GDM1 (cell line): ENCODE measurements around the gene MATR3.
"Not testable (repeated sequence)": the region's sequence is repeated elsewhere in the genome, so short reads cannot be mapped to it uniquely, and the experiment has no call there.

Source experiments
- DNase-seq: peaks from one replicate; lab custom pipeline; 2025; lab: John Stamatoyannopoulos, UW

Gene MATR3, protein sequence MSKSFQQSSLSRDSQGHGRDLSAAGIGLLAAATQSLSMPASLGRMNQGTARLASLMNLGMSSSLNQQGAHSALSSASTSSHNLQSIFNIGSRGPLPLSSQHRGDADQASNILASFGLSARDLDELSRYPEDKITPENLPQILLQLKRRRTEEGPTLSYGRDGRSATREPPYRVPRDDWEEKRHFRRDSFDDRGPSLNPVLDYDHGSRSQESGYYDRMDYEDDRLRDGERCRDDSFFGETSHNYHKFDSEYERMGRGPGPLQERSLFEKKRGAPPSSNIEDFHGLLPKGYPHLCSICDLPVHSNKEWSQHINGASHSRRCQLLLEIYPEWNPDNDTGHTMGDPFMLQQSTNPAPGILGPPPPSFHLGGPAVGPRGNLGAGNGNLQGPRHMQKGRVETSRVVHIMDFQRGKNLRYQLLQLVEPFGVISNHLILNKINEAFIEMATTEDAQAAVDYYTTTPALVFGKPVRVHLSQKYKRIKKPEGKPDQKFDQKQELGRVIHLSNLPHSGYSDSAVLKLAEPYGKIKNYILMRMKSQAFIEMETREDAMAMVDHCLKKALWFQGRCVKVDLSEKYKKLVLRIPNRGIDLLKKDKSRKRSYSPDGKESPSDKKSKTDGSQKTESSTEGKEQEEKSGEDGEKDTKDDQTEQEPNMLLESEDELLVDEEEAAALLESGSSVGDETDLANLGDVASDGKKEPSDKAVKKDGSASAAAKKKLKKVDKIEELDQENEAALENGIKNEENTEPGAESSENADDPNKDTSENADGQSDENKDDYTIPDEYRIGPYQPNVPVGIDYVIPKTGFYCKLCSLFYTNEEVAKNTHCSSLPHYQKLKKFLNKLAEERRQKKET

DNA sequence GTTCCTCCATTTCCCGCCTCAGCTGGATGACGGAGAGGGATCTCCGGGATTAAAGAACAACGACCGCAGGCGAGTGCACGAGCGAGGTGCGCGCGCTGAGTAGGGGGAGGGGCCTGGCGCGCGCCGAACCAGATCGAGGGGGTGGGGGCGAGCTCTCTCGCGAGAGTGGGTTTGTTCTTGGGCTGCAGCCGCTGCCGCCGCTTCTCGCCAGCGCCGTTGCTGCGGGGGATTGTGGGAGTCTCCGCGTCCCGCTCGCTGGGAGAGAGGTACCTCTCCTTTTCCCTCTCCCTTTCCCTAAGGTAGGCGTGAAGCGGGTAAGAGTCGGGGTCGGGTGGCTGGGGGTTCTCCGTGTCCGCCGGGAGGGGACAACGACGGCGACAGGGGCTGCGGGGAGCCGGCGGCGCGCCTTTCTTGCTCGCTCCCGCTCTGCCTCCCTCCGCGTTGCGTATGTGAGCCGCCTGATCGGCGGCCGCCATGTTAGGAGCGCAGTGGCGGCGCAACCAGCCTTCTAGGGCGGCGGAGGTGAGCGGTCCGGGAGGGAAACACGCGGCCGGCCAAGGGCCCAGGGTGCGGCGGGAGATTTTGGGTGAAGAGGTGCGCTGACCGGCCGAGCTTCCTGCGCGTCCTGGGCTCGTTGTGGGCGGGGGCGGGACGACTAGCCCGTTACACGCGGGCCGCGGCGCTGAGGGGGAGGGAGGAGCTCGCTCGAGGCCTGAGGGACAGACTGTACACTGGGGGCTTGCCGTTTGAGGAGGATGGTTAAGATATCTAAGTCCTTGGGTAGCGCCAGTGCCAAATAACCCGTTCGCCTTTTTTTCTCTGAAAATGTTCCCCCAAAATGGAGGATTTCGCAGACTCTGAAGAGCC, at the start of gene MATR3:
Gene MATR3 (plus strand): TSS at position 234 of the 867 bp plus-strand sequence. CDS start 13,676 bp downstream, outside the sequence.
- peak; percentile 95 for DNase-seq

DNA sequence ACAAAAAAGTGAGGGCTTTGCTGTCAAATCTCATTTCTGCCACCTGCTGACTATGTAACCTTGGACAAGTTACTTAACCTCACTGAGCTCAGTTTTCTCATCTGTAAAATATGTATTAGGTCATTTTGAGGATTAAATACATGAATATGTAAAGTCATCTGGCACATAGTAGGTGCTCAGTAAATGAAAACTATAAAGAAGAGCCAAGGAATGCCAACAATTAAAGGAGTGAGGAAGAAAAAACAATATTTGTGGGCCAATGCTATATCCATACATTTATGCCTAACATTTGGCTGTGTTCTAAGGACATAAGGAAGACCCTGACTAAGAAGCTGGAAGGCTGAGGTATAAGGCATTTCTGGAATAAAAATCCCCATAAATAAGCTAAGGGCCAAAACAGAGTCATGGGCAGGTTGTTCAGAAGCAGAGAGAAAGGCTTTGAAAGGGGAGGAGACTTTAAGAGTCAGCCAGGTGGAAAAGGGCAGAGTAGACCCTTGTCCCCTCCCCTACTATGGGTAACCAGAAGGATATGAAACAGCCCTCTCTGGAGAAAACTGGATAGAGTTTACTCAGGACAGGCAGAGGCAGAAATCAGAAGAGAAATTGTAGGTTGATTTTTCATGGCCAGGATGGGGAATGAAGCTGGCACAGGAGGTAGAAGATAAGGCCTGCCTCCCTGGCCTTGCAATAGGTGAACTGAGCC, 47.8 kb upstream of the MATR3 start:
- DNase-seq = no peak

DNA sequence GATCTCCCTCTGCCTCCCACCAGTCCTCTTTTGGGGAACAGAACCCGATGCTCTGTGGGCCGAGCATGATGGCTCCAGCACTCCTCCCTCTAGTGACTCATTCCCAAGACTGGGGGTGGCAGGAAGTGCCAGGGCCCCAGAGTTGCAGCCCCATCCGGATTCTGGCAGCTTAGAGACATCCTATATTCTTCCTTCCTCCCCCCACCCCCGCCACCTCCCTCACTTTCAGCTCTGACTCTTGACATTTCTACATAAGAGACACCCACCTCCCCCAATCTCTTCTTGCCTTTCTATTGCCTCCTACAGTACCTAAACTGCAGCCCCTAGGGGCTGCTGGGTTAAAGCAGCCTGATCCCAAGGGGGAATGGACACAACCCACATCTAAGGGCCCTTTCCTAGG, 47.1 kb upstream of the MATR3 start:
- DNase-seq = peak; percentile 90

DNA sequence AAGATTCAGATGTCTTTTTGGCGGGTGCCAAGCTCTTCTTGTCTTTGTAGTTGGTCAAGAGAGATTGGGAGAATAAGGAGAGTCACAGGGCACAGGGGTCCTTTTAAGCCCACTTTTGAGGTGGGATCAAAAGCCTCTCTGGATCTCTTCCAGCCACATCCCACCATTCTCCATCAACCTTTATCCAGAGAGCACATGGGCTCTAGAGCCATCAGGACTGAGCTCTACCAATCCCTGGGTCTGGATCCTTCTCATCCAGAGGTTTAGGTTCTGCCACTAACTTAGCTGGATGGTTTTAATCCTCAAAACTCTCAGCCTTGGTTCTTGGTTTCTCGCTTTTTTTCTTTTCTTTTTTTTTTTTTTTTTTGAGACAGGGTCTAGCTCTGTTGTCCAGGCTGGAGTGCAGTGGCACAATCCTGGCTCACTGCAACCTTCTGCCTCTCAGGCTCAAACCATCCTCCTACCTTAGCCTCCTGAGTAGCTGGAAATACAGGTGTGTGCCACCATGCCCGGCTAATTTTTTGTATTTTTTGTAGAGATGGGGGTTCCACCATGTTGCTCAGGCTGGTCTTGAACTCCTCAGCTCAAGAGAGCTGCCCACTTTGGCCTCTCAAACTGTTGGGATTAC, 44.6 kb upstream of the MATR3 start:
- no peak for DNase-seq

DNA sequence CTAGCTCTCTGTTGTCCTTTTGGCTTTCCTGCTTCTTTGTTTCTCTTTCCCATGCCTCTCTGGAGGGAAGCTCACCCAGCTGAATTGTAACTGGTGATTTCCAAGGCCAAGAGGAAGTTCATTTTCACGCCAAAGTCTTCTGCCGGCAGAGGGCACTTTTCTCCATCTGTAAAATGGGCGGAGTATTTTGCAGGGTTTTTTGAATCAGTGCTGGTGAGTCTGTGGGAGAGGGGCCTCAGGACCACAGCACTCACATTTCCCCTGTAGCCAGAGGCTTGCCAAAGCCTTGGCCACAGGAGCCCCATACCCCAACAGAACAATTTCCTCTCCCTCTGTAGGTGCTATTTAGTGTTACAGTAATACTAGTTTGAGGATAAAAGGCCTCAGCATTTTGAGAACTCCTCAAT, 42.3 kb upstream of the MATR3 start:
- DNase-seq = no peak

DNA sequence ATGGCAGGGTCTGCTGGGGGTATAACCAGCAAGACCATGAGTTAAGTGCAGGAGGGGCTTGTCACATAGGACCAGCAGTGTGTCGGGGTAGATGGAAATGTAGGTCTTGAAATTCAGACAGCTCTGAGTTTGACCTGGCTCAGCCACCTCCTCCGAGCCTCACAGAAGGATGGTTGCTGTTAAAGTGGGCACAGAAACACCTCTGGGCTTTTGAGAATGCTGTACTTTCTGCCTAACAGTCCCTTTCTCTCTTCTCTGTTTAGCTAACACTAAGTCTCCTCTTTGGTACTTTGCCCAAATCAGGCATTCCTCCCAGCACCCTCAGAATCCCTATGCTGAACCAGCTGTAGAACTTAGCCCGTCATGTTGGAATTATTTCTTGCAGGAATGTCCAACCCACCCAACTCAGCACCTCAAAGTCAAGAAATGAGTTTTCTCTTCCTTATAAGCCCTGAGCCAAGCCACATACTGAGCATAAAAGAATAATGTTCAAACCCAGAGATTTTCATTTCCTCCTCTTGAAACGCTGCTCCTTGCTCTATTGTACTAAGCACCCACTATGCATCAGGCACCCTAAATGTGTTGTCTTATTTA, 41.7 kb upstream of the MATR3 start:
- DNase-seq = no peak

DNA sequence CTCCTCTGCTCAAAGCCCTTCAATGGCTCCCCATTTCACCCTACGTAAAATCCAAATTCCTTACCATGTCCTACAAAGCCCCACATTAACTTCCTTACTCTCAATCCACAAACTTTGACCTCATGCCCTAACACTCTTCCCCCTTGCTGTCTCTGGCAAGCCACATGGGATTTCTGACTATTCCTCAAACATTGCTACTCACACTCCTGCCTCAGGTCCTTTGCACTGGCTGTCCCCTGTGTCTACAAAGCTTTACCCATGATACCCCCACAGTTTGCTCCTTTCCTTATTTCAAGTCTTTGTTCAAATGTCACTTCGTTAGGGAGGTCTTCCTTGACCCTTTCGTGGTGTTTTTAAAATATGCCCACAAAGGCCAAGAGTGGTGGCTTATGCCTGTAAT, 40.4 kb upstream of the MATR3 start:
- DNase-seq = no peak

DNA sequence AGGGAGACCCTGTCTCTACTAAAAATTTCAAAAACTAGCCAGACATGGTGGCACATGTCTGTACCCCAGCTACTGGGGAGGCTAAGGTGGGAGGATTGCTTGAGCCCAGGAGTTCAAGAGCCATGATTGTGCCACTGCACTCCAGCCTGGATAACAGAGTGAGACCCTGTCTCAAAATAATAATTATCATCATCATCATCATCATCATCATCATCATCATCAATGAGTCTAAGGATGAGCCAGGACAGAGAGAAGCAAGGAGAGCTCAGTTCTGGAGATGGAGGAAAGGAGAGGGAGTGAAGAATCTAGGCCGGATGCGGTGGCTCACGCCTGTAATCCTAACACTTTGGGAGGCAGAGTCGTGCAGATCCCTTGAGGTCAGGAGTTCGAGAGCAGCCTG, 36.7 kb upstream of the MATR3 start:
- no peak for DNase-seq

DNA sequence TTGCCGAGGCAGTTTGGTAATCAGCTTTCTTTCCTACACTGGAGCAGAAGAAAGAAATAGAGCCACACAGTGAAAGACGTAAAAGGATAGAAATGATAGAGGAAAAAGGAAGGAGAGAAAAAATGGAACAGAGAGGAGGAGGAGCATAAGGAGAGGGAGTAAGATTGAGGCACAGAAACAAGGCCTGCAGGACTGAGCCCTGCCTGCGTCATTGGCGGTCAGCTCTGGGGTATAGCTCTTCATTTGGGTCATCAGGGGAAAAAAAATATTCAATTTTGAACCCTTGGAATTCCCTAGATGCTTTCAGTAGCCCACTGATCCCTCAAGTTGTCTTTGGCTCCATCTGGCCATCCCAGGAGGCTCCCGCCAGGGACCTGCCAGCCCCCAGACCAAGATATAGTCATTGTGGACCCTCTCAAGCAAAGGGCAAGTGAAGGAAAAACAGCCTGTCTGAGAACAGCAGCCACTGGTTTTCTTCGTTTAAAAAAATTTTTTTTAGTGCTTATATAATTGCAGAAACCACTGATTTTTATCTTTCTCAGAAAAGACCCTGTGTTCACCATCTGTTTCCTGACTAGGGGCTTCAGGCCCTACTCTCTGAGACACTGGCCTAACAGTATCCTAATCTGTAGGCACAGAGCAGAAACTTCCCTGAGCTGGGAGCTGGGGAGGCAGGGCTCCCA, 31.3 kb upstream of the MATR3 start:
- no peak for DNase-seq

DNA sequence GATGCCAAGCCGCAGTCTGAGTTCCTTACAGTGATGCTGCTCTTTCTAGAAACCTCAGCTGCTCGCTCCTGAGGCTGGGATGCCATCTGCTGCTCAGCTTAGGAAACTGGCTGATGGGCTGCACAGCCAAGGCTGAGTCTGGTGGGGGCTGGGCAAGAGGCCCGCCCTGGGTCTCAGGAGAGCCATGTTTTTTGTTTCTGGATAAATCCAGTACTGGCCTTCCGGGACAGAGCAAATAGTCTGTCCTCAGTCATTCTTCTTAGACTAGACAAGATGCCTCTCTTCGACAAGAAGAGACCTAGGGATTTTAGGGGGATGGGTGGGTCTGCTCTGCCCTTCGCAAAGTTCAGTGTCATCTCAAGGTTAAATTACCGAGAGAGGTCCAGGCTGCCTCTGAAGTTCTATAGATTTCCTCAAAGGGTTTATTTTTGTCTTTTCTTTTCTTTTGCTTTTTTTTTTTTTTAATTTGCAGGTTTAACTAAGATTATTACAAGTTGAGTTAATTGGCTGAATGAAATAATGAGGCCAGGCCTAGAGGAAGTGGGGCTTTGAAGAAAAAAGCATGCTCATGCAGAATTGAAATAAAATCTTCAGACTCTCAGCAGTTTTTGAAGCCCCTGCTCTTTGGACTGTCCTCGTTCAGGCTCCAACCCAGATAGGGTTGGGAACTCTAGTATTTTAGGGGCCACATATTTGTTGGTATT, 30.6 kb upstream of the MATR3 start:
- peak; percentile 97 for DNase-seq

DNA sequence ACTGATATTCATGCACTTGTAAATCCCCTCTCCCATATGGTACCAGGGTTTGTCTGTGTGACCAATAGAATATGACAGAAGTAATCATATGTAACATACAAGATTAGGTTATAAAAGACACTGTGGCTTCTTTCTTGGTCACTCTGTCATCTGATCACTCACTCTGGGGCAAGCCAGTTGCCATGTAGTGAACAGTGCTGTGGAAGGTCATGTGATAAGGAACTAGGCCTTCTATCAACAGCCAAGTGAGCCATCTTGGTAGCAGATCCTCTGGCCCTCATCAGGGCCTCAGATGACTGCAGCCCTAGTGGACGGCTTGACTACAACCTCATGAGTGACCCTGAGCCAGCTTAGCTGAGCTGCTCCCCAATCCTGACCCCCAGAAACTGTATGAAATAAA, 30.0 kb upstream of the MATR3 start:
- no peak for DNase-seq

DNA sequence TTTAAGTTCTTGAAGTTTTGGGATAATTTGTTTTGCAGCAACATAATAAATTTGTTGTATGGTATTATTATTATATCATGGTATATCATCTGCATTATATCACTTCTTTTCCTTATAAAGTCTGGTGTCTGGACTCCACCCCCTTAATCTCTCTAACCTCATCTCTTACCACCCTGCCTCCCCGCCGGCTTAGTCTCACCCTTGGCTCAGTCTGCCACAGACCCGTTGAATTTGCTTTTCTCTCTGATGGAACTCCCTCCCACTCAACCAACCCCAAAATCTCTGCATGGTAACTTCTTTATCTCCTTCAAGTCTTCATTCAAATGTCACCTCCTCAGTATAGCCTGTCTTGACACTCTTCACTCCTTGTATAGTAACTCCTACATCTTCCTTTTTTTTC, 29.6 kb upstream of the MATR3 start:
- no peak for DNase-seq

DNA sequence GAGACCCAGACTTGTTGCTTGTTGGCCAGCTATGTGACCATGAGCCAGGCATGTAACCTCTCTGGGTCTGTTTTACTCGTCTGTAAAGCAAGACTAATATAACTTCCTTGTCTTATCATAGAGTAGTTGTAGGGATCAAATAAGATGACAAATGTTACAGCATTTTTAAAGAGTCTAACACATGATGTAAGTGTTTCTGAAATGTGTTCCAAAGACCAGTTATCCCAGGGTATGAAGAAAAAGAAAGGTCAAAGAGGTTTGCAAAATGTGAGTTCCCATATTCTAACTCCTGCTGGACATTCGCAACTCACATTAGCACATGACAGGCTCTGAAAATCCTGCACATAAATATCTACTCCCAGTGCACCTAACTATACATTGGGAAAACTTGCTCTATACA, 28.5 kb upstream of the MATR3 start:
- no peak for DNase-seq

DNA sequence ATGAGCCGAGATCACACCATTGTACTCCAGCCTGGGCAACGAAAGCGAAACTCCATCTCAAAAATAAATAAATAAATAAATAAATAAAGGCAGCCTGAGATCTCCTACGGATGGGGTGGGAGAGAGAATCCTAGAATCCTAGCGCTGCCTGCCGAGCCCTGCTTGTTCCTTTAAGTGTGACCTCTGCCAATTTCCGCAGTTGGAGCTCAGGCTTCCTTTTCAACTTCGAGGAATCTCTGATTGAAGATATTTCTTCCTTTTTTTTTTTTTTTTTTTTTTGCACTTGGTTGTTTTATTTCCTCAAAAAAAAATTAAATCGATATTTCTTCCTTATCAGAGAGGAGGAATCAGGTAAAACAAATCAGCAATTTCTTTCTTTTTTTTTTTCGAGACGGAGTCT, 27.3 kb upstream of the MATR3 start:
- no peak for DNase-seq

DNA sequence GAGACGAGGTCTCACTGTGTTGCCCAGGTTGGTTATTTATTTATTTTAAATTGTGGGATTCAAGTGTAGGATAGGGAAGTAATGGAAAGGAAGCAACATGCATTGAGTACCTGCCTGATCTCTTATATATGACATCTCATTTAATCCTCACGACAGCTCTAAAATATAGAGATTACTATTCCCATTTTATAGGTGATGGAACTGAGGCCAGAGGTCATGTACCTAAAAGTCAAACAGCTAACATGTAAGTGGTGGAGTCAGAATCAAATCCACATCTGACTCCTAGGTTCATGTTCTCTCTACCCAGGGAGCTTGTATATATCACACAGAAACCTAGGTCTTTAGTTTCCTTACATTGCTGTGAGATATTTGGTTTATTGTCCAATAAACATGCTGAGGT, 26.1 kb upstream of the MATR3 start:
- DNase-seq = no peak

DNA sequence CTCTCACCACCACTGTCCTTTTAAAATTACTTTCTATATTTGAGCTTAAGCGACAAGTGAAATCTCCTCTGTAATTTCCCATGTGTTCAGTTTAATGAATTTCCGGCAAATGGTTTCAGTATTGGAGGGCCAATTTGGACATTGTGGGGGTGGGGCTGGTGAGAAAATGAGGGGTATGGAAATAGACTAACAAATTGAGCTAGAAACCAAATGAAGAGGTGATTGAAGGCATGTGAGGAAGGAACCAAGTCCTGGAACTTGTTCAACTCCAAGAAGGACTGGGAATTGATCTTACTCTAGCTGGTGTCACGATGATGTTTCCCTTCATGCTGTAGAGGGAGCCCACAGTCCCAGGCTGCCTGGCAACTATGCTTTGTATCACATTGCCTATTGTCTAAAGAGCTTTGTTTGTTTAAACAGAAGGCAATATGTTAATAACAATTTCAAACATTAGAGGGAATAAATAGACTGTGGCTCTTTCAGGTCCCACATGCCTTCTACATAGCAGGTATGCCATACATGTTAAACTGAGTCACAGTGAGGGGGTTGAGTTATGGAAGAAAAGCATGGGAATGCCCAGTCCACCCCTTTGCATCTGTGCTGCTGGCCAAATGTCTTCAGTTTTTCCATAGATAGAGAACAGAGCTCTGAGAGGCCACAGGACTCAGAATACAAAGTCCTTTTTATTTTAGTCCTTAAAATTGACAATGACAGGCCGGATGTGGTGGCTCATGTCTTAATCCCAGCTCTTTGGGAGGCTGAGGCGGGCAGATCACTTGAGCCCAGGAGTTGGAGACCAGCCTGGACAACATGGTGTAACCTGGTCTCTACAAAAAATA, 25.0 kb upstream of the MATR3 start:
- no peak for DNase-seq

DNA sequence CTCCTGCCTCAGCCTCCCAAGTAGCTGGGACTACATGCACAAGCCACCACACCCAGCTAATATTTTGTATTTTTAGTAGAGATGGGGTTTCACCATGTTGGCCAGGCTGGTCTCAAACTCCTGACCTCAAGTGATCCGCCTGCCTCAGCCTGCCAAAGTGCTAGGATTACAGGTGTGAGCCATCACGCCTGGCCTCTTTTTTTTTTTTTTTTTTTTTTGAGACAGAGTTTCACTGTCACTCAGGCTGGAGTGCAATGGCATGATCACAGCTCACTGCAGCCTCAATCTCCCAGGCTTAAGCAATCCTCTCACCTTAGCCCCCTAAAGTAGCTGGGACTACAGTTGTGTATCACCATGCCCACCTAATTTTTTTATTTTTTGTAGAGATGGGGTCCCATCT, 22.8 kb upstream of the MATR3 start:
- not testable (repeated sequence) for DNase-seq

DNA sequence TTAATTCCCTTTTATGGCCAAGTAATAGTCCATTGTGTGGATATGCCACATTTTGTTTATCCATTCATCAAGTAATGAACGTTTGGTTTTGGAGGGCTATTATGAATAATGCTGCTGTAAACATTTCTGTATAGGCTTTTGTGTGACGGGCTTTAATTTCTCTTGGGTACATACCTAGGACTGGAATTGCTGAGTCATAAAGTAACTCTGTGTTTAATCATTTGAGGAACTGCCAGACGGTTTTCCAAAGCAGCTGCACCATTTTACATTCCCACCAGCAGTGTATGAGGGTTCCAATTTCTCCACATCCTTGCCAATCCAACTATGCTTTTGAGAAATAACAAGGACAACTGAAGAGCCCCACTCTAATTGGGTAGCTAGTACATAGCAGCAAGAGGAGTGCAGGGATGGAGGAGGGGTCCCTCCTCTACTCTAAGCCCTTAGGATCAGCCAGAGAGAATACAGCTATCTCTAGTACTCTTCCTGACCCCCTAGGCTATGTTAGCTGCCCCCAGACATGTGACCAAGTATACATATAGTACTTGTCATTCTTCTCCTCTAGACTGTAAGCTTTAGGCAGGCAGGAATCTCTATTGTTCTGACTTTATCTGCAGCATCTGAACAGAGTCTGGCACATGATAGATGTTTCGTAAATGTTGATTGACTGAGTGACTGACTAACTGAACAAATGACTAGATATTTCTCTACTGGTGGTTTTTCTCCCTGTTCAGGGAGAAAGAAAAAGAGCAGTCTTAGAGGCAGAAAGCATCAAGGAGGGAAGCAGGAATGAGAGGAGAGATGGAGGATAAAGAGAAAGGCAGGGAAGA, 22.1 kb upstream of the MATR3 start:
- DNase-seq = peak; percentile 33
